Glutamatergic neuron (in vitro differentiated cells): Measurements from ENCODE around the gene DOCK3. TPM values are rescaled to one million over a fixed set of nuclear protein-coding genes. Genes with fewer than 3 reads are reported as not detected.

Experiments used
- DNase-seq: peaks from one replicate; pipeline ENCODE4 v3.0.0; 2022
- H3K27ac Mint-ChIP-seq: one replicate; pipeline ENCODE4 v1.8.0; 2020; ENCODE audit warnings: mild to moderate bottlenecking, mixed read lengths, inconsistent platforms; ENCODE audit not compliant: unreplicated experiment
- H3K27me3 Mint-ChIP-seq: one replicate; pipeline ENCODE4 v1.8.0; 2020; ENCODE audit warnings: mild to moderate bottlenecking, moderate library complexity, mixed read lengths, inconsistent platforms; ENCODE audit not compliant: unreplicated experiment
- H3K36me3 Mint-ChIP-seq: one replicate; pipeline ENCODE4 v1.8.0; 2020; ENCODE audit warnings: mild to moderate bottlenecking, mixed read lengths, inconsistent platforms; ENCODE audit not compliant: unreplicated experiment
- H3K4me1 Mint-ChIP-seq: one replicate; pipeline ENCODE4 v1.8.0; 2020; ENCODE audit warnings: mild to moderate bottlenecking, low read depth, mixed read lengths, inconsistent platforms; ENCODE audit not compliant: unreplicated experiment
- H3K4me3 Mint-ChIP-seq: one replicate; pipeline ENCODE4 v1.8.0; 2020; ENCODE audit warnings: mild to moderate bottlenecking, mixed read lengths, inconsistent platforms; ENCODE audit not compliant: unreplicated experiment
- H3K9me3 Mint-ChIP-seq: one replicate; pipeline ENCODE4 v1.8.0; 2020; ENCODE audit warnings: mild to moderate bottlenecking, moderate library complexity, mixed read lengths, inconsistent platforms; ENCODE audit not compliant: unreplicated experiment
- CTCF ChIP-seq: fragments of 200-600 bp; sonication (generic); IDR thresholded peaks from one replicate; pipeline ENCODE4 v1.5.0; 2021; ENCODE audit not compliant: partially characterized antibody, unreplicated experiment
- total RNA-seq: library from RNA; stranded (reverse); fragmentation: NEBNext Ultra II Directional; extraction: Animal tissue kit (Norgen Biotek cat#: 25700); gene quantifications from one replicate; pipeline ENCODE4 v1.2.1, GENCODE V29; 2021; ENCODE audit not compliant: unreplicated experiment

The DOCK3 gene
- total RNA-seq, 1 donor from 2014 or later = 13.4 TPM

DNA sequence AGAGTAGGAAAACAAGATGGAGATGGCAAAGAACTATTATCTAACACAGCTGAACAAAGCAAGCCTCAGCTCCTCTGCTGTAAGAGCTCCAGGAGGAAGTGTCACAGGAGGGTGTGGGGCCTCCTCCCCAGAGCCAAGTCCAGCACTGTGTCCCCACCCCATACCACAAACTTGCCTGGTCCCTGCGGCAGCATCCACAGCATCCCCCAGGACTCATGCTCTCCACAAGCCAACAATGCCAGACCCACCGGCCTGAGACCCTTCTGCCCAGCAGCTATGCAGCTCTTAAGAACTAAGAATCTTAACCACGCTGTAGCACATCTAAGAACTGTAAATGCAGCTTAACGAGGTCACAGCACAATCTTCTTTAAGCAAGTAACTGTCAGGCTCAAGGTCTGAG is 725.4 kb downstream of the DOCK3 start:
- H3K4me1 Mint-ChIP-seq = peaks cover 10% of the 10 kb centered on the region
- peaks cover 5% of the 10 kb centered on the region for H3K27me3 Mint-ChIP-seq
- no peak for DNase-seq
- H3K36me3 Mint-ChIP-seq = no peaks in the 10 kb centered on the region
- no peak overlapping the region for H3K27ac Mint-ChIP-seq
- H3K9me3 Mint-ChIP-seq = no peaks in the 10 kb centered on the region
- no peak overlapping the region for H3K4me3 Mint-ChIP-seq
- no peak for TF ChIP-seq CTCF

- TF ChIP-seq CTCF = no peak
- no peak for DNase-seq
- Mint-ChIP-seq H3K27me3 (peaks cover 6% of the 10 kb centered on the region), H3K27ac (no peak overlapping the region), H3K4me3 (no peak overlapping the region), H3K4me1 (peaks cover 5% of the 10 kb centered on the region), H3K36me3 (no peaks in the 10 kb centered on the region), H3K9me3 (peaks cover 2% of the 10 kb centered on the region)
Measured at GRCh38 chr3:51401735-51402134, 727.0 kb downstream of the DOCK3 start.

DNA sequence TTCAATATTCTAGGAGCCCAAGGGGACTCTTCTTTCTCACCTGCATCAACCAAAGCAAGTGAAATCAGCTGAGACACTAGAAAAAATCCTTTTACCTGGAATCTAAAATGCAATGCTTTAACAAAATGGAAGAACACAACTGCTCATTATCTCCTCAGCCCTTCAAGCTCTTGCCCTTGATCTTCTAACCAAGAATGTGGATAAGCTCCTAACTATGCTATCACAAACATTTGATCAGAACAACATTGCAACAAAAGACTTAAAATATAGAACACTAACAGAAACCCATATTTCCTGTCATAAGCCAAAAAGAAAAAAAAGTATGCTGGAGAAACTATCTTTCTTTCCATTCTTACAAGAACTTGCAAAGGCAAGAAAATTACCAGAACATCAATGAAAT is 728.9 kb downstream of the DOCK3 start:
- no peak overlapping the region for H3K4me3 Mint-ChIP-seq
- no peak for DNase-seq
- peaks cover 2% of the 10 kb centered on the region for H3K9me3 Mint-ChIP-seq
- no peak overlapping the region for H3K27ac Mint-ChIP-seq
- H3K27me3 Mint-ChIP-seq = peaks cover 6% of the 10 kb centered on the region
- peaks cover under 1% of the 10 kb centered on the region for H3K4me1 Mint-ChIP-seq
- no peaks in the 10 kb centered on the region for H3K36me3 Mint-ChIP-seq
- no peak for TF ChIP-seq CTCF

DNA sequence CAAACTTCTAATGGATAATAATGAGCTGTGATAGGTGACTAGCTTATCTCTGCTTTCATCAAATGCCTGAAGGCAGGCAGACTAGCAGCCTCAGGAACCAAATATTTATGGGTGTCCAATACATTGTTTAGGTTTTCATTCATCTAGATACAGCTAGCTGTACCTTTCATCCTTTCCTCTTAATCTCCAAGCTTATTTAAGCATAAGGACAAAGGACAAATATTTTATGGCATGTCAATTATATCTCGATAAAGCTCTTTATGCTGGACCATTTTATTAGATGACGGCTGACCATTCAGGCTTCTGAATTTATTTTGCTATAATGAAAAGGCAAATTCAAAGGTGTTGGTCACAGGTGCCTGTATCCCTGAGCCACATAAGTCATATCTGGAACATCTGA is 733.3 kb downstream of the DOCK3 start:
- Mint-ChIP-seq H3K27me3 (peaks cover 4% of the 10 kb centered on the region), H3K4me1 (no peaks in the 10 kb centered on the region), H3K36me3 (no peaks in the 10 kb centered on the region), H3K4me3 (no peak overlapping the region), H3K27ac (no peak overlapping the region), H3K9me3 (peaks cover 2% of the 10 kb centered on the region)
- TF ChIP-seq CTCF = no peak
- DNase-seq = no peak

DNA sequence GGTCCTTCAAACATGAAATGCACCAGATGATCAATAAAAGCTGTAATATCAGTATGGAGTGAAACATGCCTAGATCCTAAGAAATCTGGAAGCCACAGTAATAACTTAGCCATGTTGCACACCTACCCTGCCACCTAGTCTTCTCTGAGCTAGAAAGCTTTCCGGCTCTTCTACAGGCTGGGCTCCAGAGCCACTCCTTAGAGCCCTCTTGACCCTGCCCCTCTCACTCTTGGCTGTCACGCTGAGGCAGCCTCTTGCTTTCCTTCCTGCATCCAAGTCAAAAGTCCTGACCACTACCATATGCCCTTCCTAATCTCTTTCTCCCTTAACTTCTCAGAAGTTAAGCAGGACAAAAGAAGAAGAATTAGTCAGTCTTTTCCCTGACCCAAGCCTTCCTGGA is 734.1 kb downstream of the DOCK3 start:
- H3K4me1 Mint-ChIP-seq = no peaks in the 10 kb centered on the region
- no peak for DNase-seq
- no peaks in the 10 kb centered on the region for H3K36me3 Mint-ChIP-seq
- no peak for TF ChIP-seq CTCF
- H3K27ac Mint-ChIP-seq = no peak overlapping the region
- peaks cover 2% of the 10 kb centered on the region for H3K9me3 Mint-ChIP-seq
- no peak overlapping the region for H3K4me3 Mint-ChIP-seq
- peaks cover 2% of the 10 kb centered on the region for H3K27me3 Mint-ChIP-seq
